Ammon's horn (tissue), 1 donor: ENCODE data around the gene CLTCL1.
"Not testable (repeated sequence)": the region's sequence is repeated elsewhere in the genome, so short reads cannot be mapped to it uniquely, and the experiment has no call there.

Source experiments
- DNase-seq: peaks from one replicate; pipeline ENCODE4 v3.0.0-alpha.2; 2016; ENCODE audit warnings: low spot score

Gene CLTCL1

GRCh38 chr22:19175602-19176174 lies 115.8 kb downstream of the CLTCL1 start:
- DNase-seq: no peak

- no peak for DNase-seq
Observed at GRCh38 chr22:19175026-19175601, 116.4 kb downstream of the CLTCL1 start.

DNA sequence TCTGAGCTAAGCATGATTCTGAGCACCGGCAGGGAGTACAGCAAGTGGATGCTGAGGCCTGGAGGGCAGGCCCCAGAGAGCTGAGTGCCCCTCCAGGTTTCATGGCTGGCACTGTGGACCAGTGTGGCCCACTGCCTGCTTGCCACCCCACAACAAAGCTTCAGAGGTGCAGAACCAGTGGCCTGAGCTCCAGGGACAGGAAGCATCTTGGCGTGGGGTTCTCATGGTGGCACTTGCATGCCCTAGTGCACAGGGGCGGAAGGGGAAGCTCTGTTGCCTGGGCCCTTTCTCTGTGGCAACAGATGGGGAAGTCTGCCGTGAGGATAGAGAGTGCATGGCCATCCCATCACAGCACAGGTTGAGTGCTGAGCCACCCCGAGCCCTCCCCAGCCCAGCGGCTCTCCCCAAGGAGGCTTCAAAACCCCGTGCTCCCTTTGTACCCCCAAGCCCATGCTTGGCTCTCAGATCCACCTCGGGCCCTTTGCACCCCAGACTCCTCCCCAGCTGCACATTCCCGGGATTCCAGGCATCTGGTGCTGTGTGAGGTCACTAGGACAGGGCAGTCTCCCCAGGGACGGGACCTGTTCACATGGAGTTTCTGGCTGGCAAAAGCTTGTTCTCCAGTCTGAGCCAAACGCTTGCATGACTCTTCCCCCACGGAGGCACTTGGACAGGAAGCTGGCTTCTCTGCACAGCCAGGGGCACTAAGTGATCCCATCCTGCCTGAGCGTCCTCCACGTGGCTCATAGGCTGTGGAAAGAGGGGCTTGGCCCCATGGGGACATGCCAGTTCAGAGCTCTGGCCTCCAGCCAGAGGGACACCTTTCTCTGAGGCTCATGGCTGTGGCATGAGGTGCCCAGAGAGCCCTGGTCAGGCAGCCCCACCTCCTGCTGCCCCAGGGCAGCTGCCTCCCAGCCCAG lies 117.2 kb downstream of the CLTCL1 start:
- DNase-seq: no peak

DNA sequence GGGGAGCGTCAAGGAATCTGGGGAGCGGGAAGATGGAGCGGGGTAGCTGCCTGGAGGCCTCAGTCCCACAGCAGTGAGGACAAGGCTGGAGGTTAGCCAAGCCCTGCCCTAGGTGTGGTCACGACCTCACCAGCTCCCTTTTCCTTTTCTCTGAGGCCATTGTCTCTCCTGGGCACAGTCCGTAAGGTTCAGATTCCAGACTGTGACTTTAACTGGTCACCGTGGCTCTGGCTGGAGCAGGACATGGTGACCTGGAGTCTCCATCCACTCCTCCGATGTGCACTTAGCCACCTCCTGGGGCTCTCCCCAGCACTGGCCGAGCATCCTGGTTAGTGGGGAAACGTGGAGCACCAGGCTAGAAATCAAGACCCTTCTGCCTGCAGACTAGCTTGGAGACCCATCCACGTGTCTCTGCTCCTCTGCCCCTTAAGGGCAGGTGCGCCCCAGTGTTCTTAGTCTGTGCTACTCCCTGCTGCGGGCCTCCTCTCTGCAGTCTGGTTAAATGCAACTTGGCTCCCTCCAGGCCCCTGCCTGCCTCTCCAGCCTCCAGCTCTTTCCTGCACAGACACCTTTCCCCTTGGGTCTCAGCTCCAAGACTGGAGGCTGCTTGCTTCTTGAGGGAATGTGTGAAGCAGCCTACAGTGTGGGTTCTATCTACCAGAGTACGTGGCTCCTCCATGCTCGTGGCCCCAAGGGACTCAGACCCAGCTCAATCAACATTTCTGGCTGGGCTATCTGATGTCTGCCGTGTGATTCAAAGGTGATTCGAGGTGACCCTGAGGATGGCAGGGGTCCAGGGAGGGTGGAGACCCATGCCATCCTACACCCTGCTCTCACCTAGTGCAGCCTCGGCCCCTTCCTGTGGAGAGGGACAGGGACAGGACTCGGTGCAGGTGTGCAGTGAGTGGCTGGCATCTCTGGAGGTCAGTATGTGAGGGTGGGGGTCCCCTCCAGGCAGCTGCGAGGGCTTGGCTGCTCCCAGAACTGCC lies 118.2 kb downstream of the CLTCL1 start:
- DNase-seq: no peak

DNA sequence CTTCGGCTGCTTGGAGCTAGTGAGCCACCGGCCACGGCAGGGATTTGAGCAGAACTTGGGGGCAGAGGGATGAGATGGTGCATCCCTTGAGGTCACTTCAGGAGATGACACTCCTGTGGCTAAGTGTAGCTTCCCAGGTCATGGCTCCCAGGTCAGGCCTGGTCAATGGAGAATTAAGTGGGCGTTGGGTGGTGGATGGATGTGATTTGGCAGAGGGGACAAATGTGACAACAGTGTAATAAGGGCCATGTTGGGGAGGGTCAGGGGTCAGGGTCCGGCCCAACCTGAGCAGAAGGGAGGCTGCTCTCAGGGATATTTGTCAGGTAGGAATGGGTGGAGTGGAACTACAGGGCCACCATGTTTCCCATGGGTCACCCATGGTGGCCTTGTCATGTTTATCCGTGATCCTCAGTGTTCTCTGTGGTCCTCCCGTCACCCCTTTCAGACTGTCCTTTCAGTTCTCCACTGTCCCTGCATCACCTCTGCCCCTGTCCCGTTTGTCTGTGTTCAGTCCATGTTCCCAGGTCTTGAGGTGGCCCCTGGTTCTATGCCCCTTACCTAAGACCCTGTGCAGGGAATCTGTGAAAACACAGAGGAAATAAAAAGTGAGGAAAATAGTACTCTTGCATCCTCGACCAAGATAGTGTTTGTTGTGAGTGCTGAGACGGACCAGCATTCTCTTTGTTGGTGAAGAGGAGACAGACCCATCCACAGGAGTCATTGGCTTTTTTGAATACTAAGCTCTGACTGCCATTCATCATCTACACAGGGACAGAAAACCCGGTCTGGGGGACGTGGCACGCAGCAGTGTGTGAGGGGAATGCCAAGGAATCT lies 119.1 kb downstream of the CLTCL1 start:
- no peak for DNase-seq

DNA sequence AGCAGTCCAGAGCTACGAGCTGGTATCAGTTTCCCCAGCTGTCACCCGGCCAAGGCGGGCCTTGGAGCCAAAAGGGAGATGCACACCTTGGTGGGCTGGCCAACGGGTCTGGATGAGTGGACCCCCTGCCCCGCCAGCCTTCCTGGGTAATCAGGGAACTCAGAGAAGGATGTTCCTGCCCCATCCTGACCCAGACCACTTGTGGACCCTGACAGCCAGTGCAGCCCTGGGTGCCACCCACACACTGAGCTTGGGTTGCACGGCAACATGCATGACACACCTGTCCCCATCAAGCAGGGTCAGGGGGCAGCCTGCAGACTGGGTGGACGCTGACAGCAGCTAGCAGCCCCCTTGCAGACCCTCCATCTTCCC lies 121.6 kb downstream of the CLTCL1 start:
- no peak for DNase-seq

DNA sequence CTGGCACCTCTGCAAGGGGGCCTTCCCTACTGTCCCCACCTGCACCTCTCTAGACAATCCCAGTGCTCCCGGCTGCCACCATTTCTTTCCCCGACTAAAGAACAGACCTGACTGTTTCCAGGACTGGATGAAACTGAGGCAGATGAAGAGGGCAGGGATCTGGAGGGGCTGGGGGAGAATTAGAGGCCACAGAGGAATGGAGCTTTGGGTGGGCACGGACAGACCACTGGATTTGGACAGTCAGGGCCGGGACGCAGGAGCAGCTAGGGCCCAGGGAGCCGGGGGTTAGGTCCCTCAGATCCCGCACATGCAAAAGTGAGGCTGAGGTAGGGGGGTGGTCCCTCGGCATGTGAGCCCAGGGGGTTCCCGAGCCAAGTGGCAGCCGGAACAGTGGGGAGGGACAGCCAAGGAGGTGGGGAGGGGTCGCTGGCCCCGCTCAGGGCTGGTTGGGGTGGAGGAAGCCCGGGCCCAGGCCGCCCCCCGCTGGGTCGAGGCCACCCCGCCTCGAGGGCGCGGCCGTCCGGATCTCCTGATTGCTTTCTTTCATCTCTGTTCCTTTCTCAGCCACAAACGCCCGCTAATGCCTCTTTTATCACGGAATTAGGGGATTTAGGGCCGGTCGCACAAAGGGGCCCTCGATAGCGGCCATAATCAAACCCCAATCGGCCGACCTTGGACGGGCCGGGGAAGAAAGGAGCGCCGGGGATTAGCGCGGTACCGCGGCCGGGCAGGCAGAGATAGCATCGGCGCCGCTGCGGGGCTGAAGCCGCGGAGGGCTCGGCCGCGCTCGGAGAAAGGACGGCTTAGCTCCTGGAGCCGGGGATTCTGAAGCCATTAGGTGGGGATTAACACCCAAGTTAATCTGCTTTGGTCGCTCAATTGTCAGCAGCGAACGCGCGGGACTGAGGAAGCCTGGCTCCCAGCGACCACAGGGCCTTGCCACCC lies 122.2 kb downstream of the CLTCL1 start:
- no peak for DNase-seq

GRCh38 chr22:19168088-19168890 lies 123.2 kb downstream of the CLTCL1 start:
- no peak for DNase-seq

DNA sequence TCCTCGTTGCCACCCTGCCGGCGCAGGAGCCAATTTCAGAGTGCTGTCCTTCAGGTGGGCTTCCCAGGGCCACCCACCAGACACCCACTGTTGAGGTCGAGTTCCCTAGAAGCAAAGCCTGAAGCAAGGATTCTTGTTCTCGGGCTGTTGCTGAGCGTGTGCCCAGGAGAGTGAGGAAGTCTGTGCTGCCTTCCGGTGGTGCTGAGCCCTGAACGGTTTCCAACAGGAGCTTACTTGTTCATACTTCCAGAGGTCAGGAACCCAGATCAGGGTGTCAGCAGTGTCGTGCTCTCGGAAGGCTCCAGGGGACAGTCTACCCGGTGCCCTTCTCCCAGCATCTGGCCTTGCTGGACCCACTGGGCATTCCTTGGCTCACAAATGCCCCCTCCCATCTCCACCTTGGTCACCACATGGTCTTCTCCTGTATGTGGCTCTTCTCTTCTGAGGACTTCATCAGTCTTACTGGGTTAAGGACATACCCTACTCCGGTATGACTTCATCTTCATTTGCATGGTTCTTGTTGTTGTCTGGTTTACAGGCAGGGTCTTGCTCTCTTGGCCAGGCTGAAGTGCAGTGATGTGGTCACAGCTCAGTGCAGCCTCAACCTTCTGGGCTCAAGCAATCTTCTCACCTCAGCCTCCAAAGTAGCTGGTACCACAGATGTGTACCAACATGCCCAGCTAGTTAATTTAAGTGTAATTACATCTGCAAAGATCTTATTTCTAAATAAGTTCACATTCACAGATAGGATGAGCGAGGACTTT lies 124.2 kb downstream of the CLTCL1 start:
- DNase-seq: no peak

GRCh38 chr22:19166421-19166820 lies 125.1 kb downstream of the CLTCL1 start:
- no peak for DNase-seq

- no peak for DNase-seq
Observed at GRCh38 chr22:19164425-19164824, 127.1 kb downstream of the CLTCL1 start.

GRCh38 chr22:19158649-19159048 lies 132.9 kb downstream of the CLTCL1 start:
- DNase-seq: not testable (repeated sequence)

DNA sequence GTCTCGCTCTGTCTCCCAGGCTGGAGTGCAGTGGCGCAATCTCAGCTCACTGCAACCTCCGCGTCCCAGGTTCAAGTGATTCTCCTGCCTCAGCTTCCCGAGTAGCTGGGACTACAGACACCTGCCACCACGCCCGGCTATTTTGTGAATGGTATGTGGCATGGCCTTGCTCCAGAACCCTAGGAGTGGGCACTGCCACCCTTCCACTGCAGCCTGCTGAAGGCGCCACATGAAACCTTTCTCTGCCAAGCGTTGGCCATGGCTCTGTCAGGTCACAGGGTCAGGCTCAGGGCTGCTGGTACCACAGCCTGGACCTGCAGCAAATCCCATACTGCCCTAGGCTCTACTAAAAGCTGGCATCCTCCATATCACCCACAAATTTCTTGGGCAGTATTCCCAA lies 135.4 kb downstream of the CLTCL1 start:
- not testable (repeated sequence) for DNase-seq

DNA sequence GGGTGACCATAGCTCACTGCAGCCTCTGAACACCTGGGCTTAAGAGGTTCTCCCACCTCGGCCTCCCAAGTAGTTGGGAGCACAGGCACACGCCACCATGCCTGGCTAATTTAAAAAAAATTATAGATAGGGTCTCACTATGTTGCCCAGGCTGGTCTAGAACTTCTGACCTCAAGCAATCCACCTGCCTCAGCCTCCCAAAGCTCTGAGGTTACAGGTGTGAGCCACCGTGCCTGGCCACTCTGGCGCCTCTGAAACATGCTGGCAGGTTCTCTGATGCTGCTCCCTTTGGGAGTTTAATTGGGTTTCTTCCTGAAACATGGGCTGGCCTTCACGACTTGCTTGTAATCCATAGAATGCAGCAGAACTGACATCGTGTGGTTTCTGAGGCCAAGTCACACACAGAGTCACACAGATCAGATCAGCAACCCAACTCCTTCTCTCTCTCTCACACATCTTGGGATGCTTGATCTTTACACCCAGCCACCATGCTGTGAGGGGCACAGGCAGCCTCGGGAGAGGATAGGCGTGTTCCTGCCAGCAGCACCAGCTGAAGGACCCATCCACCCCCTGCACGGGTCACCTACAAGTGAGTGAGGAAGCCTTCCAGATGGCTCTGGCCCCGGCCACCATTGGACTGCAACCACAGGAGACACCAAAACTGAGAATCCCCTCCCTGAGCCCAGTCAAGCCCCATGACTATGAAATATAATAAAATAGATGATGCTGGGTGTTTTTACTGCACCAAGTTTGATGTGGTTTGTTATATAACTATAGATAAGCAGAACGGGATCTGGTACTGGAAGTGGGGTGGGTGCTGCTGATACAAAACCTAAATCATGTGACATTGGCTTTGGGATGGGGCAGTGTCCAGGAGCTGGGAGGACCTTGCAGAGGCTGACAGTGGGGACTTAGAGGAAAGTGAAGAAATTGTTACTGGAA lies 138.3 kb downstream of the CLTCL1 start:
- no peak for DNase-seq

GRCh38 chr22:19151329-19152191 lies 140.0 kb downstream of the CLTCL1 start:
- no peak for DNase-seq
